Hematopoietic multipotent progenitor cell treated with erythropoietin and hydrocortisone succinate and interleukin-3 and kit ligand, for 17 days (in vitro differentiated cells): ENCODE measurements around the gene COL6A3.

ENCODE experiments used
- DNase-seq: peaks from one replicate; pipeline ENCODE4 v3.0.0-alpha.2; 2015; ENCODE audit warnings: low spot score

The COL6A3 gene

GRCh38 chr2:237348281-237348865, 65.6 kb downstream of the COL6A3 start:
- DNase-seq, result no peak

- DNase-seq, result no peak
Measured at GRCh38 chr2:237345891-237346640, 67.9 kb downstream of the COL6A3 start.

- no peak for DNase-seq
Measured at GRCh38 chr2:237345411-237345810, 68.6 kb downstream of the COL6A3 start.

GRCh38 chr2:237344942-237345341, 69.0 kb downstream of the COL6A3 start:
- no peak for DNase-seq

- DNase-seq, result no peak
Measured at GRCh38 chr2:237343993-237344392, 70.0 kb downstream of the COL6A3 start.

- DNase-seq, result no peak
Measured at GRCh38 chr2:237341872-237342271, 72.1 kb downstream of the COL6A3 start.

GRCh38 chr2:237337586-237337985, 76.4 kb downstream of the COL6A3 start:
- DNase-seq, result no peak

- DNase-seq, result no peak
Measured at GRCh38 chr2:237336131-237336530, 77.8 kb downstream of the COL6A3 start.

GRCh38 chr2:237333748-237334147, 80.2 kb downstream of the COL6A3 start:
- no peak for DNase-seq

- DNase-seq, result no peak
Measured at GRCh38 chr2:237330541-237330940, 83.4 kb downstream of the COL6A3 start.

- DNase-seq, result no peak
Measured at GRCh38 chr2:237327175-237327950, 86.6 kb downstream of the COL6A3 start.

GRCh38 chr2:237326266-237327171, 87.4 kb downstream of the COL6A3 start:
- DNase-seq, result no peak

GRCh38 chr2:237324837-237325236, 89.1 kb downstream of the COL6A3 start:
- no peak for DNase-seq

GRCh38 chr2:237324405-237324831, 89.5 kb downstream of the COL6A3 start:
- no peak for DNase-seq

- DNase-seq, result no peak
Measured at GRCh38 chr2:237323656-237324055, 90.3 kb downstream of the COL6A3 start.

GRCh38 chr2:237322564-237322963, 91.4 kb downstream of the COL6A3 start:
- DNase-seq, result no peak

GRCh38 chr2:237321746-237322145, 92.2 kb downstream of the COL6A3 start:
- no peak for DNase-seq

- DNase-seq, result no peak
Measured at GRCh38 chr2:237320801-237321560, 93.0 kb downstream of the COL6A3 start.

GRCh38 chr2:237319887-237320286, 94.1 kb downstream of the COL6A3 start:
- DNase-seq, result no peak

- DNase-seq, result no peak
Measured at GRCh38 chr2:237319086-237319820, 94.7 kb downstream of the COL6A3 start.
